Hindlimb muscle (tissue), 1 donor: ENCODE data around the gene PCDHA1. TPM values are rescaled to one million over a fixed set of nuclear protein-coding genes. Genes with fewer than 3 reads are reported as not detected.

Experiments used
- DNase-seq: peaks from one replicate; pipeline ENCODE4 v3.0.0-alpha.2; 2013
- polyA plus RNA-seq: library from polyadenylated mRNA; unstranded; fragments of 120-200 nt; gene quantifications from one replicate; pipeline ENCODE4 v1.2.1, GENCODE V29; 2013; ENCODE audit not compliant: insufficient read length

Gene PCDHA1
- polyA plus RNA-seq, 1 donor: not detected

DNA sequence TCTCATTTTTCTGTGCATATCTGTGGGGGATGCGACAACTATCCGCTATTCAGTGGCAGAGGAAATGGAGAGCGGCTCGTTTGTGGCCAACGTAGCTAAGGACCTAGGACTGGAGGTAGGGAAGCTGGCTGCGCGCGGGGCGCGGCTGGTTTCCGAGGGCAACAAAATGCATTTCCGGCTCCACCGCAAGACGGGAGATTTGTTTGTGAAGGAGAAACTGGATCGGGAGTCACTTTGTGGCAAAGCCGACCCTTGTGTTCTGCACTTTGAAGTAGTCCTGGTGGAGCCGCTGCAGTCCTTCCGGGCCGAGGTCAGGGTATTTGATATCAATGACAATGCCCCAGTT is 265.6 kb downstream of the PCDHA1 start:
- no peak for DNase-seq

Other genes with a start within 250 kb of the PCDHA1 start
- gene EIF4EBP3, start 238.5 kb upstream of the PCDHA1 start, polyA plus RNA-seq: 8.6 TPM
- 20.5 TPM for gene SRA1, start 228.7 kb upstream of the PCDHA1 start, polyA plus RNA-seq
- gene APBB3, start 221.5 kb upstream of the PCDHA1 start, polyA plus RNA-seq: 28.8 TPM
- gene SLC35A4, start 221.3 kb upstream of the PCDHA1 start, polyA plus RNA-seq: 59.9 TPM
- 30.9 TPM for gene CD14, start 153.0 kb upstream of the PCDHA1 start, polyA plus RNA-seq
- gene TMCO6, start 146.7 kb upstream of the PCDHA1 start, polyA plus RNA-seq: 11.0 TPM
- 57.7 TPM for gene NDUFA2, start 138.5 kb upstream of the PCDHA1 start, polyA plus RNA-seq
- gene IK, start 138.3 kb upstream of the PCDHA1 start, polyA plus RNA-seq: 104 TPM
- 14.3 TPM for gene WDR55, start 121.2 kb upstream of the PCDHA1 start, polyA plus RNA-seq
- not detected for gene DND1, start 112.6 kb upstream of the PCDHA1 start, polyA plus RNA-seq
- gene HARS1, start 94.8 kb upstream of the PCDHA1 start, polyA plus RNA-seq: 53.2 TPM
- 24.7 TPM for gene HARS2, start 94.7 kb upstream of the PCDHA1 start, polyA plus RNA-seq
- 72.8 TPM for gene ZMAT2, start 85.7 kb upstream of the PCDHA1 start, polyA plus RNA-seq
- 0.06 TPM for gene PCDHA2, start 8.7 kb downstream of the PCDHA1 start, polyA plus RNA-seq
- gene PCDHA3, start 14.9 kb downstream of the PCDHA1 start, polyA plus RNA-seq: 0.18 TPM
- 0.12 TPM for gene PCDHA4, start 20.9 kb downstream of the PCDHA1 start, polyA plus RNA-seq
- gene PCDHA5, start 35.5 kb downstream of the PCDHA1 start, polyA plus RNA-seq: not detected
- gene PCDHA6, start 41.8 kb downstream of the PCDHA1 start, polyA plus RNA-seq: not detected
- 0.19 TPM for gene PCDHA7, start 48.1 kb downstream of the PCDHA1 start, polyA plus RNA-seq
- gene PCDHA8, start 55.0 kb downstream of the PCDHA1 start, polyA plus RNA-seq: not detected
- gene PCDHA9, start 62.2 kb downstream of the PCDHA1 start, polyA plus RNA-seq: not detected
- gene PCDHA10, start 69.8 kb downstream of the PCDHA1 start, polyA plus RNA-seq: 0.25 TPM
- gene PCDHA11, start 82.8 kb downstream of the PCDHA1 start, polyA plus RNA-seq: 0.30 TPM
- gene PCDHA12, start 89.2 kb downstream of the PCDHA1 start, polyA plus RNA-seq: 0.06 TPM
- gene PCDHA13, start 96.0 kb downstream of the PCDHA1 start, polyA plus RNA-seq: 0.21 TPM
- gene PCDHAC1, start 140.2 kb downstream of the PCDHA1 start, polyA plus RNA-seq: 0.22 TPM
- gene PCDHAC2, start 180.3 kb downstream of the PCDHA1 start, polyA plus RNA-seq: 2.0 TPM